CD4-positive, alpha-beta T cell (primary cell): Measurements from ENCODE around the gene GNAZ. TPM values are rescaled to one million over a fixed set of nuclear protein-coding genes. Genes with fewer than 3 reads are reported as not detected.
"Not testable (repeated sequence)": the region's sequence is repeated elsewhere in the genome, so short reads cannot be mapped to it uniquely, and the experiment has no call there.

Source experiments
- ATAC-seq: fragments of 200-7000 bp; cut with Tn5 transposase; one replicate; pipeline ENCODE4 v1.10.0; 2022; ENCODE audit warnings: mild to moderate bottlenecking; ENCODE audit not compliant: poor library complexity
- CTCF ChIA-PET: fragments of 350-600 bp; sonication (Branson Sonifier 250); formaldehyde crosslinking; loops from one replicate; lab custom pipeline; 2021; ENCODE audit warnings: antibody characterized with exemption, inconsistent platforms; lab: Charles Lee
- POLR2A ChIA-PET: fragments of 350-600 bp; sonication (Branson Sonifier 250); formaldehyde crosslinking; loops from one replicate; lab custom pipeline; 2021; ENCODE audit warnings: antibody characterized with exemption, inconsistent platforms; lab: Charles Lee
- DNase-seq, 14 experiments: peaks; one replicate each; pipeline ENCODE4 v3.0.0-alpha.2; 2013 to 2020; ENCODE audit warnings: mixed read lengths in 2 of 14
- H3K27ac ChIP-seq, 2 donors: one replicate each; pipeline versions ENCODE4 v1.5.1 to v1.7.0; 2013; ENCODE audit warnings: low read length in 2 of 2, low read depth in 1 of 2, mild to moderate bottlenecking in 1 of 2
- H3K27me3 ChIP-seq, 2 experiments: 1 replicate in 1 of 2; 2 replicates in 1 of 2; pipeline versions ENCODE4 v1.6.1 to v1.7.0; 2013; ENCODE audit warnings: low read length in 2 of 2, control low read depth in 1 of 2, mild to moderate bottlenecking in 1 of 2, moderate library complexity in 1 of 2; ENCODE audit not compliant: insufficient read depth in 2 of 2, control insufficient read depth in 1 of 2
- H3K36me3 ChIP-seq: one replicate; pipeline ENCODE4 v1.6.1; 2013; ENCODE audit warnings: low read length, control low read depth; ENCODE audit not compliant: insufficient read depth
- H3K4me1 ChIP-seq: one replicate; pipeline ENCODE4 v1.6.1; 2013; ENCODE audit warnings: low read length, control low read depth; ENCODE audit not compliant: insufficient read depth
- H3K4me3 ChIP-seq: one replicate; pipeline ENCODE4 v1.5.1; 2013; ENCODE audit warnings: mild to moderate bottlenecking, low read length, moderate library complexity
- H3K9me3 ChIP-seq, 2 experiments: 1 replicate in 1 of 2; 2 replicates in 1 of 2; pipeline versions ENCODE4 v1.6.1 to v1.7.0; 2013; ENCODE audit warnings: low read length in 2 of 2, mild to moderate bottlenecking in 2 of 2, control low read depth in 1 of 2, moderate library complexity in 1 of 2; ENCODE audit not compliant: control insufficient read depth in 1 of 2, insufficient read depth in 1 of 2
- H3K27ac Mint-ChIP-seq: one replicate; pipeline ENCODE4 v1.8.0; 2020; ENCODE audit warnings: mixed read lengths
- H3K27me3 Mint-ChIP-seq: one replicate; pipeline ENCODE4 v1.8.0; 2021; ENCODE audit warnings: mixed read lengths
- H3K36me3 Mint-ChIP-seq: one replicate; pipeline ENCODE4 v1.8.0; 2021; ENCODE audit warnings: low read depth, mixed read lengths
- H3K4me1 Mint-ChIP-seq: one replicate; pipeline ENCODE4 v1.8.0; 2021; ENCODE audit warnings: low read depth, mixed read lengths
- H3K4me3 Mint-ChIP-seq: one replicate; pipeline ENCODE4 v1.8.0; 2020; ENCODE audit warnings: mild to moderate bottlenecking, mixed read lengths
- H3K9me3 Mint-ChIP-seq: one replicate; pipeline ENCODE4 v1.8.0; 2020; ENCODE audit warnings: mixed read lengths
- intact Hi-C, 2 experiments: fragments of 100-400 bp; cut with DNase I in 1 of 2; cut with micrococcal nuclease in 1 of 2; formaldehyde crosslinking; loops; one replicate each; pipeline versions ENCODE4 v1.15.1 to v1.9.0; 2023 to 2025; cut with DNase I, micrococcal nuclease
- polyA plus RNA-seq, 2 donors: library from polyadenylated mRNA; unstranded; fragments of 120-200 nt; gene quantifications; one replicate each; pipeline ENCODE4 v1.2.1, GENCODE V29; 2013
- total RNA-seq, 174 experiments: library from RNA in 2 of 174; stranded (reverse) in 2 of 174; gene quantifications; one replicate each; pipeline ENCODE4 v1.2.3 and lab custom pipeline; 2021 to 2026
- TF ChIP-seq, protein P1 (sequence below): fragments of 200-600 bp; IDR thresholded peaks from one replicate; pipeline ENCODE4 v1.8.0; 2022; ENCODE audit warnings: antibody characterized with exemption, mild to moderate bottlenecking

GNAZ gene
- total RNA-seq (under 1 TPM; 0.20 to 0.38 TPM), total RNA-seq (lab: John Stamatoyannopoulos, UW) (0 to 4.9 (median 1.5) reads per million in 172 experiments)
- 0.62 TPM for polyA plus RNA-seq (2013, experiment 1 of 2)
- polyA plus RNA-seq (2013, experiment 2 of 2) = 0.82 TPM

DNA sequence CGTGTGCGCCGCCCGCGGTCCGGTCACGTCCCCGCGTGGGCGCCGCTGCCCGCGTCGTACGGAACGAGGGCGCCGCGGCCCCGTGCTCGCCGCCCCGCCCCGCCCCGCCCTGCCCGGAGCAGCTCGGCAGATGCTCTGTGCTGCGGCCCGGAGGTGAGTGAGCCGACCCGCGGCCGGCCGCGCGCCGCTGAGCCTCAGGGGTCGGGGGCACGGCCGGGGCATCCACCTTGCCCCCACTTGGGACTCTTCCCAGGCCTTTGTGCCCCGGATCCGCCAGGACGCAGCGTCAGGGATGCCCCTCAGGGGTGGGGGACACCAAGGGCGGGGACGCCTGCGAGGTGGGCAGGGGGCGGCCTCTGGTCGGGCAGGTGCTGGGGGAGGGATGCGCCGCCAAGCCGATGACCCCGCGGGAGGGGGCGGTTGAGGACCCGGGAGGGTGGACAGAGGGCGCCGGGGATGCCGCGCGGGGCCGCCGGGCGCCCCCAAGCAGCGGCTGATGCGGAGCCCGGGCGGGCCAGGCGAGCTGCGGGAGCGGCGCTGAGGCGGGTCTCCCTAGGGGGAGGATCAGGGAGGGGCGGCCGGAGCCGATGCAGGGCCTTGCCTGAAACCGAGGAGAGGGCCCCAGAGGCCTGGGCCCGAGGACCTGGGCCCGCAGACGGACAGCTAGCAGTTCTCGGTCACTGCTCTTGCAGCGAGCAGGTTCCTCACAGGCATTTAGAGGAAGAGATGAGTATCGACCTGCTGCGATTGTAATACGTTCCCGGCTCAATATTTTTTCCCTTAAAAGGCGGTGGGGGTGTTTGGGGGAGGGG lies at the start of gene GNAZ:
TSS of gene GNAZ (plus strand) at position 102 of the 812 bp plus-strand sequence. CDS start 25,177 bp downstream, outside the sequence.
- CTCF ChIA-PET = interaction anchor here (1.1 to 1.3 kb wide), 3 partner anchors 104 to 562 kb away, joined by 4 read pairs; partner anchors contain the start of gene ZNF280B
- no peak within 1 kb of the TSS for H3K27ac ChIP-seq
- Mint-ChIP-seq H3K4me3 (peak within 1 kb of the TSS; percentile 92), H3K27ac (peak within 1 kb of the TSS; percentile 74), H3K4me1 (peaks cover 13% of the 10 kb centered on the region), H3K9me3 (no peaks in the 10 kb centered on the region), H3K27me3 (peaks cover 17% of the 10 kb centered on the region), H3K36me3 (no peaks in the 10 kb centered on the region)
- TF ChIP-seq, protein P1, sequence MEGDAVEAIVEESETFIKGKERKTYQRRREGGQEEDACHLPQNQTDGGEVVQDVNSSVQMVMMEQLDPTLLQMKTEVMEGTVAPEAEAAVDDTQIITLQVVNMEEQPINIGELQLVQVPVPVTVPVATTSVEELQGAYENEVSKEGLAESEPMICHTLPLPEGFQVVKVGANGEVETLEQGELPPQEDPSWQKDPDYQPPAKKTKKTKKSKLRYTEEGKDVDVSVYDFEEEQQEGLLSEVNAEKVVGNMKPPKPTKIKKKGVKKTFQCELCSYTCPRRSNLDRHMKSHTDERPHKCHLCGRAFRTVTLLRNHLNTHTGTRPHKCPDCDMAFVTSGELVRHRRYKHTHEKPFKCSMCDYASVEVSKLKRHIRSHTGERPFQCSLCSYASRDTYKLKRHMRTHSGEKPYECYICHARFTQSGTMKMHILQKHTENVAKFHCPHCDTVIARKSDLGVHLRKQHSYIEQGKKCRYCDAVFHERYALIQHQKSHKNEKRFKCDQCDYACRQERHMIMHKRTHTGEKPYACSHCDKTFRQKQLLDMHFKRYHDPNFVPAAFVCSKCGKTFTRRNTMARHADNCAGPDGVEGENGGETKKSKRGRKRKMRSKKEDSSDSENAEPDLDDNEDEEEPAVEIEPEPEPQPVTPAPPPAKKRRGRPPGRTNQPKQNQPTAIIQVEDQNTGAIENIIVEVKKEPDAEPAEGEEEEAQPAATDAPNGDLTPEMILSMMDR = no peak
- intact Hi-C loops = loop anchor here (2.0 to 5.0 kb wide), 3 partner anchors 62 to 842 kb away; no protein-coding TSS in a partner anchor
- POLR2A ChIA-PET = interaction anchor here (1.1 to 1.3 kb wide), 2 partner anchors 67 to 562 kb away, joined by 4 to 5 read pairs; partner anchors contain the start of gene ZNF280B
- H3K4me1 ChIP-seq = peaks cover 22% of the 10 kb centered on the region
- DNase-seq (peak in 6 of 14 experiments; percentile 6 to 42 (median 16)), ATAC-seq (peak; percentile 49)
- no peaks in the 10 kb centered on the region for H3K9me3 ChIP-seq
- H3K27me3 ChIP-seq = peaks cover 0 to 6% of the 10 kb centered on the region in 2 experiments
- H3K36me3 ChIP-seq = no peaks in the 10 kb centered on the region
- peak within 1 kb of the TSS; percentile 59 for H3K4me3 ChIP-seq

DNA sequence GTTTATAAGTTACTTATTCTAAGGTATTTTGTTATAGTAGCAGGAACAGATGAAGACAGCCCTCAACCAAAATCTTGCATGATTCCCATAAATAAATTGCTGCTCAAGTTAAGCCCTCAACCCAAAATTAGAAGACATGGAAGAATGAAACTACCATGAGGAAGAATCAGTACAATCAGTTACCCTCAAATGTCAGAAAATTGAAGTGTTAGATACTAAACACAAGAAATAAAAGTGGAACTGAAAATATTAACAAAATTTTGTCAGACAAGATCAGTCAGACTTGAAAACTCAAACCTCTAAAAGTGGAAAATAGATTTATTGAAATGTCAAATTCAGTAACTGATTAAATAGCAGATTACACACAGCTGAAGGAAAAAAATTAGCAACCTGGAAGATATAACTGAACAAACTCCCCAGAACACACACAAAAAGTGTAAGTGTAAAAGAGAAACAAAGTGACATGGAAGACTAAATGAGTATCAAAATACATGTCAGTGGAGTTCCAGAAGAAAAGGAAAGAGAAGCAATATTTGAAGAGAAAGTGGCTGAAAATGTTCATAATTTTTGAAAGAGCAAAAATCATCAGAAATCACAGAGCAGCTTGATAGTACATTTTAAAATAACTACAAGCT lies 49.5 kb upstream of the GNAZ start:
- Histone ChIP-seq H3K27ac (no peak overlapping the region), H3K27me3 (peaks cover 0 to 3% of the 10 kb centered on the region in 2 experiments), H3K4me1 (no peaks in the 10 kb centered on the region), H3K9me3 (peaks cover 0 to 3% of the 10 kb centered on the region in 2 experiments), H3K4me3 (no peak overlapping the region), H3K36me3 (no peaks in the 10 kb centered on the region)
- Mint-ChIP-seq H3K4me3 (no peak overlapping the region), H3K4me1 (no peaks in the 10 kb centered on the region), H3K9me3 (no peaks in the 10 kb centered on the region), H3K27me3 (peaks cover 19% of the 10 kb centered on the region), H3K36me3 (no peaks in the 10 kb centered on the region), H3K27ac (no peak overlapping the region)
- ATAC-seq (no peak), DNase-seq (no peak)
- intact Hi-C loops = no loop called here
- CTCF ChIA-PET = no interaction called here
- POLR2A ChIA-PET = no interaction called here
- TF ChIP-seq, protein P1 = no peak

DNA sequence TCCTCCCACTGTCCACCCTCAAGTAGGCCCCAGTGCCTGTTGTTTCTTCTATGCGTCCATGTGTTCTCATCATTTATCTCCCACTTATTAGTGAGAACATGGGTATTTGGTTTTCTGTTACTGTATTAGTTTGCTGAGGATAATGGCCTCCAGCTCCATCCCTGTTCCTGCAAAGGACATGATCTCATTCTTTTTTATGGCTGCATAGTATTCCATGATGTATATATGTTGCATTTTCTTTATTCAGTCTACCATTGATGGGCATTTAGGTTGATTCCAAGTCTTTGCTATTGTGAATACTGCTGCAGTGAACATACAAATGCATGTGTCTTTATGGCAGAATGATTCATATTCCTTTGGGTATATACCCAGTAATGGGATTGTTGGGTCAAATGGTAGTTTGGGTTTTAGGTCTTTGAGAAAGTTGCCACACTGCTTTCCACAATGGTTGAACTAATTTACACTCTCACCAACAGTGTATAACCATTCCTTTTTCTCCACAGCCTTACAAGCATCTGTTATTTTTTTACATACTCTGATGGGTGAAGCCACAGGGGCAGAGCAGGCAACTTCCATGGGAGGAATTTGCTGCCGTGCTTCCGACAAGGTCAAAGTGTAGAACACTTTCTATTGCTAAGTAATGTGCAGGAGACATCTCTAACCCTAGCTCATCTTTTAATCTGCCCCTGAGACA lies 48.5 kb upstream of the GNAZ start:
- H3K36me3 ChIP-seq, H3K9me3 Mint-ChIP-seq, H3K27me3 ChIP-seq, H3K4me1 ChIP-seq, H3K4me1 Mint-ChIP-seq, CTCF ChIA-PET, POLR2A ChIA-PET, H3K27ac ChIP-seq, H3K36me3 Mint-ChIP-seq, H3K9me3 ChIP-seq, intact Hi-C loops, ATAC-seq, H3K4me3 ChIP-seq, H3K4me3 Mint-ChIP-seq, DNase-seq, H3K27ac Mint-ChIP-seq: not testable (repeated sequence)
- H3K27me3 Mint-ChIP-seq = peaks cover 11% of the 10 kb centered on the region
